BLaER1 (cell line): ENCODE results near the gene PACSIN2.
"Not testable (repeated sequence)": the region's sequence is repeated elsewhere in the genome, so short reads cannot be mapped to it uniquely, and the experiment has no call there.

Experiments used
- H3K27ac ChIP-seq: shearing (Covaris generic); formaldehyde crosslinking; 2 replicates; pipeline ENCODE4 v1.8.1; 2022
- H3K27me3 ChIP-seq: shearing (Covaris generic); formaldehyde crosslinking; 2 replicates; pipeline ENCODE4 v1.8.1; 2022
- H3K36me3 ChIP-seq: shearing (Covaris generic); formaldehyde crosslinking; 2 replicates; pipeline ENCODE4 v1.8.1; 2022
- H3K4me1 ChIP-seq: shearing (Covaris generic); formaldehyde crosslinking; 2 replicates; pipeline ENCODE4 v1.8.1; 2022
- H3K4me2 ChIP-seq: shearing (Covaris generic); formaldehyde crosslinking; 2 replicates; pipeline ENCODE4 v1.8.1; 2022
- H3K4me3 ChIP-seq: shearing (Covaris generic); formaldehyde crosslinking; 2 replicates; pipeline ENCODE4 v1.8.1; 2022
- H3K9ac ChIP-seq: shearing (Covaris generic); formaldehyde crosslinking; 2 replicates; pipeline ENCODE4 v1.8.1; 2022
- H3K9me3 ChIP-seq: shearing (Covaris generic); formaldehyde crosslinking; 2 replicates; pipeline ENCODE4 v1.8.1; 2022
- H4K20me1 ChIP-seq: shearing (Covaris generic); formaldehyde crosslinking; 2 replicates; pipeline ENCODE4 v1.8.1; 2022
- Cebpa-rat ChIP-seq: shearing (Covaris generic); IDR thresholded peaks from 2 replicates; pipeline ENCODE4 v1.8.1; 2022

The PACSIN2 gene

GRCh38 chr22:42960531-42961399, 54.2 kb downstream of the PACSIN2 start:
- Histone ChIP-seq H3K9ac (no peak overlapping the region), H3K9me3 (peaks cover 12% of the 10 kb centered on the region), H4K20me1 (peaks cover 98% of the 10 kb centered on the region), H3K4me3 (no peak overlapping the region), H3K4me2 (peak overlapping the region; percentile 53), H3K27me3 (no peaks in the 10 kb centered on the region), H3K36me3 (peaks cover 28% of the 10 kb centered on the region), H3K27ac (no peak overlapping the region), H3K4me1 (peaks cover 49% of the 10 kb centered on the region)
- no peak for TF ChIP-seq Cebpa-rat

GRCh38 chr22:42959576-42960509, 55.1 kb downstream of the PACSIN2 start:
- no peak overlapping the region for H3K9ac ChIP-seq
- H3K36me3 ChIP-seq, result peaks cover 36% of the 10 kb centered on the region
- peaks cover 98% of the 10 kb centered on the region for H4K20me1 ChIP-seq
- no peak overlapping the region for H3K27ac ChIP-seq
- H3K4me2 ChIP-seq, result peak overlapping the region; percentile 53
- H3K4me3 ChIP-seq, result no peak overlapping the region
- no peak for TF ChIP-seq Cebpa-rat
- H3K27me3 ChIP-seq, result no peaks in the 10 kb centered on the region
- peaks cover 40% of the 10 kb centered on the region for H3K4me1 ChIP-seq
- H3K9me3 ChIP-seq, result peaks cover 16% of the 10 kb centered on the region

- H3K27me3 ChIP-seq, result no peaks in the 10 kb centered on the region
- H3K4me2 ChIP-seq, result no peak overlapping the region
- H3K36me3 ChIP-seq, result peaks cover 27% of the 10 kb centered on the region
- no peak for TF ChIP-seq Cebpa-rat
- H4K20me1 ChIP-seq, result peaks cover 98% of the 10 kb centered on the region
- H3K4me1 ChIP-seq, result peaks cover 39% of the 10 kb centered on the region
- H3K4me3 ChIP-seq, result no peak overlapping the region
- H3K27ac ChIP-seq, result no peak overlapping the region
- H3K9me3 ChIP-seq, result peaks cover 16% of the 10 kb centered on the region
- no peak overlapping the region for H3K9ac ChIP-seq
Measured at GRCh38 chr22:42958937-42959336, 56.0 kb downstream of the PACSIN2 start.

GRCh38 chr22:42957958-42958357, 57.0 kb downstream of the PACSIN2 start:
- TF ChIP-seq Cebpa-rat, result no peak
- peaks cover 21% of the 10 kb centered on the region for H3K36me3 ChIP-seq
- H3K4me3 ChIP-seq, result no peak overlapping the region
- H4K20me1 ChIP-seq, result peaks cover 98% of the 10 kb centered on the region
- no peaks in the 10 kb centered on the region for H3K27me3 ChIP-seq
- no peak overlapping the region for H3K27ac ChIP-seq
- H3K9ac ChIP-seq, result no peak overlapping the region
- H3K4me1 ChIP-seq, result peaks cover 35% of the 10 kb centered on the region
- no peak overlapping the region for H3K4me2 ChIP-seq
- peaks cover 16% of the 10 kb centered on the region for H3K9me3 ChIP-seq

- Histone ChIP-seq H3K36me3 (peaks cover 19% of the 10 kb centered on the region), H3K27ac (no peak overlapping the region), H3K9ac (no peak overlapping the region), H3K4me1 (peaks cover 32% of the 10 kb centered on the region), H3K4me2 (no peak overlapping the region), H3K9me3 (peaks cover 16% of the 10 kb centered on the region), H3K27me3 (no peaks in the 10 kb centered on the region), H3K4me3 (no peak overlapping the region), H4K20me1 (peaks cover 99% of the 10 kb centered on the region)
- no peak for TF ChIP-seq Cebpa-rat
Measured at GRCh38 chr22:42957544-42957943, 57.4 kb downstream of the PACSIN2 start.

GRCh38 chr22:42955848-42956247, 59.1 kb downstream of the PACSIN2 start:
- Histone ChIP-seq H4K20me1 (peaks cover 100% of the 10 kb centered on the region), H3K27me3 (no peaks in the 10 kb centered on the region), H3K4me1 (peaks cover 17% of the 10 kb centered on the region), H3K36me3 (peaks cover 24% of the 10 kb centered on the region), H3K4me3 (no peak overlapping the region), H3K9ac (no peak overlapping the region), H3K9me3 (peaks cover 16% of the 10 kb centered on the region), H3K4me2 (no peak overlapping the region), H3K27ac (no peak overlapping the region)
- TF ChIP-seq Cebpa-rat, result no peak

GRCh38 chr22:42955087-42955635, 59.8 kb downstream of the PACSIN2 start:
- peaks cover 10% of the 10 kb centered on the region for H3K4me1 ChIP-seq
- H3K9ac ChIP-seq, result no peak overlapping the region
- no peak overlapping the region for H3K27ac ChIP-seq
- H3K27me3 ChIP-seq, result no peaks in the 10 kb centered on the region
- no peak overlapping the region for H3K4me2 ChIP-seq
- H4K20me1 ChIP-seq, result peaks cover 99% of the 10 kb centered on the region
- no peak for TF ChIP-seq Cebpa-rat
- H3K36me3 ChIP-seq, result peaks cover 24% of the 10 kb centered on the region
- H3K4me3 ChIP-seq, result no peak overlapping the region
- peaks cover 16% of the 10 kb centered on the region for H3K9me3 ChIP-seq

GRCh38 chr22:42953751-42954150, 61.2 kb downstream of the PACSIN2 start:
- H3K36me3 ChIP-seq, result peaks cover 24% of the 10 kb centered on the region
- not testable (repeated sequence) for H3K4me2 ChIP-seq, H3K4me3 ChIP-seq, H3K4me1 ChIP-seq, H3K27me3 ChIP-seq, H3K27ac ChIP-seq, H3K9ac ChIP-seq
- peaks cover 16% of the 10 kb centered on the region for H3K9me3 ChIP-seq
- peaks cover 99% of the 10 kb centered on the region for H4K20me1 ChIP-seq

GRCh38 chr22:42951093-42951710, 63.7 kb downstream of the PACSIN2 start:
- H3K9me3 ChIP-seq, result peaks cover 8% of the 10 kb centered on the region
- H3K36me3 ChIP-seq, result peaks cover 42% of the 10 kb centered on the region
- H4K20me1 ChIP-seq, result peaks cover 99% of the 10 kb centered on the region
- no peak for TF ChIP-seq Cebpa-rat
- H3K27me3 ChIP-seq, result no peaks in the 10 kb centered on the region
- H3K4me1 ChIP-seq, result peaks cover 24% of the 10 kb centered on the region
- H3K4me3 ChIP-seq, result no peak overlapping the region
- no peak overlapping the region for H3K9ac ChIP-seq
- no peak overlapping the region for H3K4me2 ChIP-seq
- no peak overlapping the region for H3K27ac ChIP-seq
